ENCODE results near the gene PTPN21.
"Not testable (repeated sequence)": the region's sequence is repeated elsewhere in the genome, so short reads cannot be mapped to it uniquely, and the experiment has no call there.

PTPN21 gene

DNA sequence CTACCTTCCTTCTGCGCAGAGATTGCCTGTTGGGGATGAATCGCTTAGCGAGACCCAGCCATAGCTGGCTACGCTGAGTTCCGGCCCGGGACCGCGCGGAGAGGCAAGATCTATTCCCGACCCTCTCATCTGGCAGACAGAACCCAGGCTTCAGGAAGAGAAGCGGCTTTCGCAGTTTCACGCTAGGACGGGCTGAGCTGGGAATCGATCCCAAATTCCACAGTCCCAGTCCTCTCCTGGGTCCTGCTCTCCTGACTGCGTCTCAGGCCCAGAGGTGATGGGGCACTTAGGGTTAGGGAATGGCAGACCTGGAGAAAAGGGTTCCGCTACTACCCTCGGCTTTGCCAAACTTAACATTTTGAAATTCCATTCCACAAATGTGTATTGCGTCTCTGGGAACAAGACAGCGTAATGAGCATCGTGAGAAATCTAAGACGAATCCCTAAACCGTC, 2.8 kb downstream of the PTPN21 start:
- peak; percentile 34 for DNase-seq (ENCODE audit: low spot score)

GRCh38 chr14:88551094-88551870, 3.5 kb downstream of the PTPN21 start:
- peak; percentile 80 for DNase-seq (ENCODE audit: low spot score)

DNA sequence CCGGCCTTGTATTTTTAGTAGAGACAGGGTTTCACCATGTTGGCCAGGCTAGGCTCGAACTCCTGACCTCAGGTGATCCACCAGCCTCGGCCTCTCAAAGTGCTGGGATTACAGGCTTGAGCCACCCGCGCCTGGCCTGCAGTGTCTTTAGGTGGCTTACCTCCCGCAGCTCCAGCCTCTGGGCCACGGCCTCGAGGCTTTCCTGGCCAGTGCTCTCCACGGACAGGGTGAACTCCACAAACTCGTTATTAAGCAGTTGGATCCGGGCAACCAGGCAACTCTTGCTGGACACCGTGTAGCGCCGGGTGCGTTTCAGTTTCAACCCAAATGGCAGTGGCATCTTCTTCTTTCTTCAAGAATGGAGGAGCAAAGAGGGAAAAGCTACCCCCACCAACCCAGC, 4.7 kb downstream of the PTPN21 start:
- no peak for DNase-seq (ENCODE audit: low spot score)

DNA sequence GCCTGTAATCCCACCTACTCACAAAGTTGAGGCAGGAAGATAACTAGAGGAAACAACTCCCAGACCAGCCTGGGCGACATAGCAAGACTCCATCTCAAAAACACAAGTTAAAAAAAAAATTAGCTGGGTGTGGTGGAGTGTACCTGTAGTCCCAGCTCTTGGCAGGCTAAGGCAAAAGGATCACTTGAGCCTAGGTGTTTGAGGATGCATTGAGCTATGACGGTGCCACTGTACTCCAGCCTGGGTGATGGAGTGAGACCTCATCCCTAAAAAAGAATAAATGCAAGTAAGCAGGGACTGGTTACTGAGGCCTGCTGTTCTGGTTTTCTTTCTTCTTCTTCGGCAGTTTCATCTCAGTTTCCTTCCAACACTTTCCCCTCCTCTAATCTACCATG, 7.4 kb downstream of the PTPN21 start:
- DNase-seq (ENCODE audit: low spot score): no peak

- no peak for DNase-seq (ENCODE audit: low spot score)
Observed at GRCh38 chr14:88546621-88547385, 8.0 kb downstream of the PTPN21 start.

DNA sequence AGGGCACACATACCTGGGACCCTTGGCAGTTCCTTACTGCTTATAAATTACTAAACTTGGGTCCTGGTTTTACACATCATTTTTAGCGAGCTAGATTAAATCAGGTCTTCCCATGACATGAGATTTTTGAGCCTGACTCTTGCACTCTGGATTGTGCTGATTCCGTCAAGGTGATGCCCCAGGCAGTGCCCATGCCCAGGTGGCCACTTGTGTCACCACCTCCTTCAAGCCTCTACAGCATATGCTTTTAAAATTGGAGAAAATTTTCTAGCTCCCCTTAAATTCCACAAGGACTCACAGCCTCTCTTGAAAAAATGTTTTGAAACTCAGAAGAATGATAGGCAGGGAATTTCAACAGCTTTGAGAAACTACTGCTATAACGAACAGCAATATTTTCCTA, 9.6 kb downstream of the PTPN21 start:
- no peak for DNase-seq (ENCODE audit: low spot score)

DNA sequence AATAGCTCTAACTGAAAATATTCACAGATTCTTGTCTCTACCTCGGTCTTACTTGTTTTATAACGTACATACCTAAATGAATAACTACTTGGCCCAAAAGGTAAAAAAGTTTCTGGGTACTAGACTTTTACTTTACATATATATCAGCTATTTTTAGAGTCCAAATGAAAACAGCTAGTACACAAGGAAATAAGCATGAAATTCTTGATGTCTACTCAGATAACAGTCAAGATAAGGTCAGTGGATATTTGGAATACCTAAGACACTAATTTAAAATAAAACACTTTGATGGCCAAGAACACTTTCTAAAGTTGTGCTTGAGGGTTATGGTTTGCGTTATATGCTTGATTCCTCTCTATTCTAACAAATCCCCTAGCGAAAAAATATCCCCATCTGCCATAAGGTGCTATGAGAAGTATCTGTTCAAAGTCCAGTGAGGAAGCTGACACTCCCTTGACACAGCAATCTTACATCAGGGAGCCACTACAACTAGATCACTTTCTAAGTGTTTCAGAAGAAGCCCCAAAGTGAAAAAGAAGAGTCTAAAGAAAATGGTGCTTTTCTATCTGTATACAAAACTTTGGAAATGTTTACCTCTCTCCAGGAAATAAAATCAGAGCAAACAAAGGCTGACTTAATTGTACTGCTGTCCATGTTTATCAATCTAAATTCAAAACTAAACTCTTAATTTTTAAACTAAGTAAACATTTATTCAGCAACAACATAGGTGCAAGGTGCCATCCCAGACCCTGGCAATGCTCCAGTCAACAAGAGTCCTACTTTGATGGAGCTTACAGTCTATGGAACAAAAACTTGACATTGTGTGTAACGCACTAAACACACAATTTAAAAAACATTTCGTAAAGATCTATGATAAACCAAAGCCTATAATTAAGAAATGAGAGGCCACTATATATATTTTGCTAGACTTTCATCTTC, 11.7 kb downstream of the PTPN21 start:
- DNase-seq (ENCODE audit: low spot score): no peak

DNA sequence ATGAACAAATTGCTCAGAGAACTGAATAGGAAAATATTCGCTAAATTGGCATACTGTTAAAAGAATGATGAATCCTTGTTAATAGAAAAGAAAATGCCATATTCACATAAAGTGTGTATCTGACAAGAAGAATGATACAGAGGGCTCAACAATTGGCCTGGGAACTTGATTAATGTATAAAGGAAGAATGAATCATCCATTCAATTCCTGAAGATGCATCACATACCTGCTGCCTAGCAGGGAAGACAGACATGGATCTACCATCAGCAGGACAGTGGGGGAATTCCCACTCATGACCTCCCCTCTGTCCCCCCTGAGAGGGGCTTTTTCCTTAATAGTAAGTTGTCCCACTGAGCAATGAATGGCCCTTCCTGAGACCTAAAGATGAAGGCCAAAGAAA, 13.5 kb downstream of the PTPN21 start:
- DNase-seq (ENCODE audit: low spot score): no peak

DNA sequence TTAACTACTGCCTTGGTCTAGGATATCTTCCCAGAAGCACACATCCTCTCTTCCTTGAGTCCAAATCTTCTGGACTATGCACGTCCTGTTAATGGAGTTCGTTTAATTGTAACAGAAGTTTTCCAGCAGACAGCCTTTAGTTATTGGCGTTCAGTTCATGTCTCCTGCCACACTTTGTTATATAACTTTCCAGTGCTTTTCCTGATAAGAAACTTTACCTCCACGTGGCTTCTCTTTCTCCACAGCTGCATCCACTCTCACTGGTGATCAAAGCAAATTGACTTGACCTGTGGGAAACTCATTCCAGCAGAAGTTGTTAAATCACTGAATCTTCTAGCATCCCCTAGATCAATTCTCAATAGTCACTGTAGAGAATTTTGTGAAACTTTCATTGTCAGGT, 19.0 kb downstream of the PTPN21 start:
- DNase-seq (ENCODE audit: low spot score): no peak

DNA sequence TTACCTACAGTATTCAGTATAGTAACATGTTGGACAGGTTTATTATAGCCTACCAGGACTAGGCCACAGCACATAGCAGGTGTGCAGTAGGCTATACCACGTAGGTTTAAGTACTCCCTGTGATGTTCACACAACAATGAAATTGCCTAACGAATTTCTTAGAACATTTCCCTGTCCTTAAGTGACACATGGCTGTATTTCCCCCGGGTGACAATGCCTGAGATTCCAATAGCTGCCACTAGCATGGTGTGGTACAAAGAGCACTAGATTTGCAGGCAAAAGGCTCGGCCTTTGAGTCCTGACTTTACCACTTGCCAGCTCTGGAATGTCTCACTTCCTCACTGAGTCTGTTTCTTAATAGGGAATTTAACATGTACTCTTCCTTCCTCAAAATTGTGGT, 19.7 kb downstream of the PTPN21 start:
- DNase-seq (ENCODE audit: low spot score): no peak

DNA sequence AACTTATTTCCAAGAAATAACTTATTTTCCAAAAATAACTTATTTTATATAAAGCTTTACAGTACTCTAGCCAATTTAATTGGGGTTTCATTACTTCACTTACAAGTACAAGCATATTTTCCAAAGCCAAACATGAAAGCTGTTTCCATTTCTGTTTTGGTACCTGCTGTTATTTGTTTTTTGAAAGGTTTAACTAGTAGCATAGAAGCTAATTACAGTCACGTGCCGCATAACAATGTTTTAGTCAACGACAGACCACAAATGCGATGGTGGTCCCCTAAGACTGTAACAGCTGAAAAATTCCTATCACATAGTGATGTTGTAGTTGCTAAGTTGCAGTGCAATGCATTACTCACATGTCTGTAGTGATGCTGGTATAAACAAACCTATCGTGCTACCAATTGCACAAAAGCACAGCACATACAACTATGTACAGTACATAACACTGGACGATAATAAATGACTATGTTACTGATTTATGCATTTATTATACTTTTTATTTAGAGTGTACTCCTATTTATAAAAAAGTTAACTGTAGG, 21.7 kb downstream of the PTPN21 start:
- no peak for DNase-seq (ENCODE audit: low spot score)

DNA sequence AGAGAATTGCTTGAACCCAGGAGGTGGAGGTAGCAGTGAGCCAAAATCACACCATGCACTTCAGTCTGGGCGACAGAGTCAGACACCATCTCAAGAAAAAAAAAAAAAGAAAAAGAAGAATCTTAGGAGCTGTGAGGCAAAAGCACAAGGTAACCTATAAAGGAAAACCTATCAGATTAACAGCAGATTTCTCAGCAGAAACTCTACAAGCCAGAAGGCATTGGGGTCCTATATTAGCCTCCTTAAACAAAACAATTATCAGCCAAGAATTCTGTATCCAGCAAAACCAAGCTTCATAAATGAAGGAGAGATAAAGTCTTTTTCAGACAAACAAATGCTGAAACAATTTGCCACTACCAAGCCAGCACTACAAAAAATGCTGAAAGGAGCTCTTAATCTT, 24.9 kb downstream of the PTPN21 start:
- DNase-seq (ENCODE audit: low spot score): not testable (repeated sequence)

DNA sequence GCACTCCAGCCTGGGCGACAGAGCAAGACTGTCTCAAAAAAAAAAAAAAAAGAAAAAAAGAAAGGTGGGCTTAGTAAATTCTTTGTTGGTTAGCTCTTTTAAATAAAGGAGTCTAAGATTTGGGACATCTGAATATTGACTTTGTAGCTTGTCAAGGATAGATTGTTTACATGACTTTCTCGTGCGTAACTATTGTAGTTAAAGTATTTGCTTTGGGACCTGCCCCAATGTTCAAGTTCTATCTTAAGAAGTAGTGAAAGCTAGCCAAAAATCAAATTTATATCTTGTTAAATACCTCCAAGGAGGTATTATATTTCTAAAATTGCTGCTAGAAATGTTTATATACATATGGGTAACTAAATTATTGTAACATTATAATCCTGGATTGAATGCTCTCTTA, 32.4 kb downstream of the PTPN21 start:
- no peak for DNase-seq (ENCODE audit: low spot score)

DNA sequence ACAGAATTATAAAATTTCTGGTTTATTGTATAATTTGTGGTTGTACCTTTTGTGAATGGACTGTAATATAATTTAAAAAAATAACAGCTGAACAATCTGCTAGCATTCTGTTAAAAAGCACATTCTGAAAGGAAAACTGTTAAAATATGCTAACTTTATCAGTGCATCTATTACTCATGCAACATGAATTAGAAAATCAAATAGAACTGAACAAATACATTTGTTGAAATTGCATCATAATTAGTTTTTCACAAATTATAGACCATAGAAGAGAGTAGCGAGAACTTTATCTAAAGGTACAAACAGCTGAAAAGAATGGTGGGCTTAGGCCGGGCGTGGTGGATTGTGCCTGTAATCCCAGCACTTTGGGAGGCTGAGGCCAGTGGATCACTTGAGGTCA, 33.0 kb downstream of the PTPN21 start:
- no peak for DNase-seq (ENCODE audit: low spot score)

- DNase-seq (ENCODE audit: low spot score): no peak
Observed at GRCh38 chr14:88519907-88520306, 34.9 kb downstream of the PTPN21 start.

DNA sequence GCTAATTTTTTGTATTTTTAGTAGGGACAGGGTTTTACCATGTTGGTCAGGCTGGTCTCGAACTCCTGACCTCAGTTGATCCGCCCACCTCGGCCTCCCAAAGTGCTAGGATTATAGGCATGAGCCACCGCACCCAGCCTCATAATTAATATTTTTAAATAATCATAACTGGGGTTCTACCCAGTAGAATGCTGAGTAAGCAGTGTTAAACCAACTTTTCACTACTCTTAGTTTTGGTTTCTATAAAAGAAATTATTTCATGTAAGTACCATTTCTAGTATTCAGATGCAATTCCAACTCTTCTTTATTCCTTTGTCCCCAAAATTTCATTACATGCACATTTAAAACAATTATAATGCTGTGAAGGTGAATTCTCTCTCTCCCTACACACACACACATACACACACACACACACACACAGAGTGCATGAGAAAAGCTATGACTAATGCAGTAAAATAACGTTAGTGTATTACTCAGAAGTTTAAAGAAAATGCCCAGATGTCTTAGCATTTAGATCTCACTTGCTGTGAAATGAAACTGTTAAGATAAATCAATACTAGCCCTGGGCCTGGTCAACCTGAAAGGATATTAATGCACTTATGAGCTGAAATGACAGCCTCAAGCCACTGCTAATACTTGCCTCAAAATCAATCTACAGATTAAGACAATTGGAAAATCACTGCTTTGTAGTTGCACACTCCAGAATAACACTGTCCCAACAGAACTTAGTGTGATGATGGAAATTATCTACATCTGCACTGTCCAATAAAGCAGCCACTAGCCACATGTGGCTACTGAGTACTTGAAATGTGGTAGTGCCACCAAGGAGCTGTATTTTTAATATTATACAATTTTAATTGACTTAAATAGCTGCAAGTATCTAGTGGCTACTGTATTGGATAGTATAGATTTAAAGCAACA, 36.0 kb downstream of the PTPN21 start:
- no peak for DNase-seq (ENCODE audit: low spot score)

- DNase-seq (ENCODE audit: low spot score): no peak
Observed at GRCh38 chr14:88516861-88517357, 37.9 kb downstream of the PTPN21 start.

- DNase-seq (ENCODE audit: low spot score): no peak
Observed at GRCh38 chr14:88515499-88516221, 39.1 kb downstream of the PTPN21 start.

DNA sequence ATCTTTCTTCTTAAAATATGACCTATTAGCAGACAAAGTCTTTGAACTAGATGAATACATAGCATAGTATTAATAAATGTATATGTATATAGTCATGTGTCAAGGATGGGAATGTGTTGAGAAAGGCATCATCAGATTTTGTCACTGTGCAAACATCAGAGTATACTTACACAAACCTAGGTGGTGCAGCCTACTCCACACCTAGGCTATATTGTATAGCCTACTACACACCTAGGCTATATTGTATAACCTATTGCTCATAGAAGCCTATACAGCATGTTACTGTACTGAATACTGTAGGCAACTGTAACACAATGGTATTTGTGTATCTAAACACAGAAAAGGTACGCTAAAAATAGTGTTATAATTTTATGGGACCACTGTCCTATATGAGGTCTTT, 47.6 kb downstream of the PTPN21 start:
- no peak for DNase-seq (ENCODE audit: low spot score)

DNA sequence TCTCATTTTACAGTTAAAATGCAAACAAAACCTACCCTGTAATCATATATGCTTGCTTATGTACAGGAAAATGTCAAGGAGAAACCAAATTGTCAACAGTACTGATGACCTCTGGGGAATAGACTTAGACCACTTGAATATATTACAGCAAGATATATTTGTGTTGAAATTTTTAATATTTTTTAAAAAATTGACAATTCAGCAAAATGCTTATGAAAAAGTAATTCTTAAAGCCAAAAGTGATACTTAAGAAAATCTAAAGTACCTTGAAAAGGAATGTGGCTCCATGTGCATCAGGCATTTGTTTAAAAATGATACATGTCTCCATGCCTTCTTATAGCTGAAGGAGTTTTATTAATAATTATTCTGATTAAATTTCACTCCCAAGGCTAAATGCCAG, 49.2 kb downstream of the PTPN21 start:
- DNase-seq (ENCODE audit: low spot score): no peak
